Liver (tissue), 3 donors: ENCODE results near the gene CA5A.

Experiments
- RXRA ChIP-seq, 2 donors: IDR thresholded peaks; 2 replicates each; pipeline ENCODE4 v1.6.1; 2017 to 2018; ENCODE audit warnings: antibody characterized with exemption in 2 of 2, mild to moderate bottlenecking in 1 of 2
- TF ChIP-seq, protein P1 (sequence below): fragments of 150-350 bp; IDR thresholded peaks from 2 replicates; pipeline ENCODE4 v1.5.1; 2017; ENCODE audit warnings: improper control_type of control experiment, low read depth, low read length; ENCODE audit not compliant: missing input control
- donor health status: healthy.
- donor health status: healthy.

DNA sequence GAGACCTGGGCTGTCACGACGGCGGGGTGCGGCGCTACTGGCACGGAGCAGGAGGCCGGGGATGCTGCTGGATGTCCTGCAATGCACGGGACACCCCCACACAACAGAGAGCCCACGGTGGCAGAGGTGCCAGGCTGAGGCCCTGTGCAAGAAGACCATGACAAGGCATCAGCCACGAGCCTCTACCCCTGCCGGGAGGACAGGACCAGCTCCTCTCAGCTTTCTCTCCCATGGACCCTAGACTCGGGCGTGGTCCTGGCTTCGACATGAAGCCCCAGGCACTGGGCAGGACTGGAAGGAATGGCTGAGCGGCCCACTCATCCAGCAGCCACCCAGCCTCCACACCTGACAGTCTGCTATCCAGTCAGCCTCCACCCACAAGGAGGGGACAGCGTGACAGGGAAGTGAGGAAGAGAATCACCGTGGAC, 92.6 kb downstream of the CA5A start:
- no peak for TF ChIP-seq RXRA (IDR thresholded peaks at IDR 0.05)
- TF ChIP-seq, protein P1, sequence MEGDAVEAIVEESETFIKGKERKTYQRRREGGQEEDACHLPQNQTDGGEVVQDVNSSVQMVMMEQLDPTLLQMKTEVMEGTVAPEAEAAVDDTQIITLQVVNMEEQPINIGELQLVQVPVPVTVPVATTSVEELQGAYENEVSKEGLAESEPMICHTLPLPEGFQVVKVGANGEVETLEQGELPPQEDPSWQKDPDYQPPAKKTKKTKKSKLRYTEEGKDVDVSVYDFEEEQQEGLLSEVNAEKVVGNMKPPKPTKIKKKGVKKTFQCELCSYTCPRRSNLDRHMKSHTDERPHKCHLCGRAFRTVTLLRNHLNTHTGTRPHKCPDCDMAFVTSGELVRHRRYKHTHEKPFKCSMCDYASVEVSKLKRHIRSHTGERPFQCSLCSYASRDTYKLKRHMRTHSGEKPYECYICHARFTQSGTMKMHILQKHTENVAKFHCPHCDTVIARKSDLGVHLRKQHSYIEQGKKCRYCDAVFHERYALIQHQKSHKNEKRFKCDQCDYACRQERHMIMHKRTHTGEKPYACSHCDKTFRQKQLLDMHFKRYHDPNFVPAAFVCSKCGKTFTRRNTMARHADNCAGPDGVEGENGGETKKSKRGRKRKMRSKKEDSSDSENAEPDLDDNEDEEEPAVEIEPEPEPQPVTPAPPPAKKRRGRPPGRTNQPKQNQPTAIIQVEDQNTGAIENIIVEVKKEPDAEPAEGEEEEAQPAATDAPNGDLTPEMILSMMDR: no peak
